Mesodermal cell (in vitro differentiated cells): ENCODE data around the gene GAN.

Experiments used
- H3K27ac ChIP-seq: 2 replicates; pipeline ENCODE4 v1.7.0; 2013; ENCODE audit warnings: mild to moderate bottlenecking, low read depth, low read length, moderate library complexity; ENCODE audit not compliant: severe bottlenecking
- H3K36me3 ChIP-seq: 2 replicates; pipeline ENCODE4 v1.7.1; 2013; ENCODE audit warnings: mild to moderate bottlenecking, low read length, moderate library complexity; ENCODE audit not compliant: control insufficient read depth, insufficient read depth
- H3K4me1 ChIP-seq: one replicate; pipeline ENCODE4 v1.7.1; 2013; ENCODE audit warnings: mild to moderate bottlenecking, low read length; ENCODE audit not compliant: insufficient read depth, control insufficient read depth, poor library complexity, severe bottlenecking
- H3K4me3 ChIP-seq: 2 replicates; pipeline ENCODE4 v1.7.0; 2013; ENCODE audit warnings: low read length, control low read depth, mild to moderate bottlenecking; ENCODE audit not compliant: insufficient read depth, poor library complexity, severe bottlenecking; ENCODE audit errors: extremely low read depth
- H3K9me3 ChIP-seq: 2 replicates; pipeline ENCODE4 v1.7.1; 2013; ENCODE audit warnings: mild to moderate bottlenecking, low read length, moderate library complexity; ENCODE audit not compliant: control insufficient read depth
- WGBS, 2 experiments: methylation state at CpG; one replicate each; pipeline ENCODE4 v1.1.5; 2013; ENCODE audit warnings: missing lambda C conversion rate in 2 of 2; ENCODE audit not compliant: insufficient coverage in 2 of 2; 5-methylcytosine and 5-hydroxymethylcytosine counted together

The GAN gene

GRCh38 chr16:81353895-81354294 lies 39.1 kb downstream of the GAN start:
- no peak overlapping the region for H3K4me3 ChIP-seq
- H3K9me3 ChIP-seq, result no peaks in the 10 kb centered on the region
- 100% methylated on average over 1 of the region's 3 CpGs; no CpG with 5 or more reads in 1 of the 2 experiments for WGBS, 2 experiments
- H3K27ac ChIP-seq, result no peak overlapping the region
- peaks cover 35% of the 10 kb centered on the region for H3K36me3 ChIP-seq
- no peaks in the 10 kb centered on the region for H3K4me1 ChIP-seq

GRCh38 chr16:81357711-81358260 lies 43.0 kb downstream of the GAN start:
- H3K4me1 ChIP-seq, result no peaks in the 10 kb centered on the region
- H3K36me3 ChIP-seq, result peaks cover 53% of the 10 kb centered on the region
- no peak overlapping the region for H3K27ac ChIP-seq
- H3K9me3 ChIP-seq, result no peaks in the 10 kb centered on the region
- no peak overlapping the region for H3K4me3 ChIP-seq
- 98% methylated on average over 6 to 8 of the region's 9 CpGs for WGBS, 2 experiments

GRCh38 chr16:81358860-81359259 lies 44.1 kb downstream of the GAN start:
- no peaks in the 10 kb centered on the region for H3K4me1 ChIP-seq
- H3K4me3 ChIP-seq, result no peak overlapping the region
- H3K9me3 ChIP-seq, result no peaks in the 10 kb centered on the region
- H3K36me3 ChIP-seq, result peaks cover 64% of the 10 kb centered on the region
- no peak overlapping the region for H3K27ac ChIP-seq
- no CpG with 5 or more reads among the region's 1 CpG for WGBS, 2 experiments

- Histone ChIP-seq H3K4me1 (no peaks in the 10 kb centered on the region), H3K4me3 (no peak overlapping the region), H3K36me3 (peaks cover 73% of the 10 kb centered on the region), H3K27ac (no peak overlapping the region), H3K9me3 (no peaks in the 10 kb centered on the region)
- WGBS, 2 experiments, result no CpG with 5 or more reads among the region's 2 CpGs
Observed at GRCh38 chr16:81360135-81360534, 45.4 kb downstream of the GAN start.

- no peak overlapping the region for H3K4me3 ChIP-seq
- H3K36me3 ChIP-seq, result peaks cover 79% of the 10 kb centered on the region
- WGBS, 2 experiments, result 74 to 100% methylated on average over 2 to 3 of the region's 3 CpGs
- no peaks in the 10 kb centered on the region for H3K4me1 ChIP-seq
- H3K9me3 ChIP-seq, result no peaks in the 10 kb centered on the region
- H3K27ac ChIP-seq, result no peak overlapping the region
Observed at GRCh38 chr16:81365731-81366130, 51.0 kb downstream of the GAN start.

- 71 to 82% methylated on average over 6 to 8 of the region's 12 CpGs for WGBS, 2 experiments
- no peak overlapping the region for H3K27ac ChIP-seq
- no peaks in the 10 kb centered on the region for H3K4me1 ChIP-seq
- no peaks in the 10 kb centered on the region for H3K9me3 ChIP-seq
- peaks cover 81% of the 10 kb centered on the region for H3K36me3 ChIP-seq
- no peak overlapping the region for H3K4me3 ChIP-seq
Observed at GRCh38 chr16:81366316-81366932, 51.7 kb downstream of the GAN start.

- Histone ChIP-seq H3K36me3 (peaks cover 81% of the 10 kb centered on the region), H3K4me1 (no peaks in the 10 kb centered on the region), H3K27ac (no peak overlapping the region), H3K4me3 (no peak overlapping the region), H3K9me3 (no peaks in the 10 kb centered on the region)
- WGBS, 2 experiments, result 100% methylated on average over 1 of the region's 6 CpGs; no CpG with 5 or more reads in 1 of the 2 experiments
Observed at GRCh38 chr16:81367821-81368220, 53.1 kb downstream of the GAN start.

- Histone ChIP-seq H3K36me3 (peaks cover 66% of the 10 kb centered on the region), H3K27ac (no peak overlapping the region), H3K9me3 (no peaks in the 10 kb centered on the region), H3K4me1 (no peaks in the 10 kb centered on the region), H3K4me3 (no peak overlapping the region)
- WGBS, 2 experiments, result 89 to 100% methylated on average over 2 of the region's 4 CpGs
Observed at GRCh38 chr16:81369888-81370504, 55.2 kb downstream of the GAN start.

GRCh38 chr16:81371106-81371505 lies 56.3 kb downstream of the GAN start:
- Histone ChIP-seq H3K27ac (no peak overlapping the region), H3K4me1 (no peaks in the 10 kb centered on the region)
- WGBS, 2 experiments, result 100% methylated on average over 1 of the region's 1 CpG

GRCh38 chr16:81374550-81374949 lies 59.8 kb downstream of the GAN start:
- no peak overlapping the region for H3K27ac ChIP-seq
- no peaks in the 10 kb centered on the region for H3K4me1 ChIP-seq
- peaks cover 74% of the 10 kb centered on the region for H3K36me3 ChIP-seq
- 82 to 85% methylated on average over 2 of the region's 3 CpGs for WGBS, 2 experiments
- no peaks in the 10 kb centered on the region for H3K9me3 ChIP-seq
- H3K4me3 ChIP-seq, result no peak overlapping the region

More at GRCh38 chr16:81371106-81371505, 56.3 kb downstream of the GAN start:
- Histone ChIP-seq H3K4me3 (no peak overlapping the region), H3K36me3 (peaks cover 71% of the 10 kb centered on the region), H3K9me3 (no peaks in the 10 kb centered on the region)

- H3K4me1 ChIP-seq, result no peaks in the 10 kb centered on the region
- H3K9me3 ChIP-seq, result no peaks in the 10 kb centered on the region
- WGBS, 2 experiments, result 95 to 99% methylated on average over 6 to 7 of the region's 7 CpGs
- peaks cover 66% of the 10 kb centered on the region for H3K36me3 ChIP-seq
- no peak overlapping the region for H3K27ac ChIP-seq
- H3K4me3 ChIP-seq, result no peak overlapping the region
Observed at GRCh38 chr16:81376880-81377279, 62.1 kb downstream of the GAN start.
